ENCODE data around the gene GRHL3.
A peak's percentile ranks its signal among the peaks of the same experiment; 100 is the strongest.

Gene GRHL3

GRCh38 chr1:24331961-24332673, 13.0 kb downstream of the GRHL3 start:
- Histone ChIP-seq H3K27ac (no peak overlapping the region), H3K4me3 (no peak overlapping the region)

- Histone ChIP-seq H3K4me3 (no peak overlapping the region), H3K27ac (no peak overlapping the region)
These were observed 16.9 kb downstream of the GRHL3 start for GRCh38 chr1:24336075-24336474.

GRCh38 chr1:24337455-24337854, 18.3 kb downstream of the GRHL3 start:
- Histone ChIP-seq H3K27ac (no peak overlapping the region), H3K4me3 (no peak overlapping the region)

GRCh38 chr1:24338447-24338846, 19.3 kb downstream of the GRHL3 start:
- no peak overlapping the region for H3K4me3 ChIP-seq
- H3K27ac ChIP-seq = no peak overlapping the region

- no peak overlapping the region for H3K4me3 ChIP-seq
These were observed 20.8 kb downstream of the GRHL3 start for GRCh38 chr1:24339996-24340395.

GRCh38 chr1:24340770-24341169, 21.6 kb downstream of the GRHL3 start:
- Histone ChIP-seq H3K27ac (no peak overlapping the region), H3K4me3 (no peak overlapping the region)

More at GRCh38 chr1:24339996-24340395, 20.8 kb downstream of the GRHL3 start:
- H3K27ac ChIP-seq = no peak overlapping the region

- H3K27ac ChIP-seq = no peak overlapping the region
These were observed 22.1 kb downstream of the GRHL3 start for GRCh38 chr1:24341260-24341659.

DNA sequence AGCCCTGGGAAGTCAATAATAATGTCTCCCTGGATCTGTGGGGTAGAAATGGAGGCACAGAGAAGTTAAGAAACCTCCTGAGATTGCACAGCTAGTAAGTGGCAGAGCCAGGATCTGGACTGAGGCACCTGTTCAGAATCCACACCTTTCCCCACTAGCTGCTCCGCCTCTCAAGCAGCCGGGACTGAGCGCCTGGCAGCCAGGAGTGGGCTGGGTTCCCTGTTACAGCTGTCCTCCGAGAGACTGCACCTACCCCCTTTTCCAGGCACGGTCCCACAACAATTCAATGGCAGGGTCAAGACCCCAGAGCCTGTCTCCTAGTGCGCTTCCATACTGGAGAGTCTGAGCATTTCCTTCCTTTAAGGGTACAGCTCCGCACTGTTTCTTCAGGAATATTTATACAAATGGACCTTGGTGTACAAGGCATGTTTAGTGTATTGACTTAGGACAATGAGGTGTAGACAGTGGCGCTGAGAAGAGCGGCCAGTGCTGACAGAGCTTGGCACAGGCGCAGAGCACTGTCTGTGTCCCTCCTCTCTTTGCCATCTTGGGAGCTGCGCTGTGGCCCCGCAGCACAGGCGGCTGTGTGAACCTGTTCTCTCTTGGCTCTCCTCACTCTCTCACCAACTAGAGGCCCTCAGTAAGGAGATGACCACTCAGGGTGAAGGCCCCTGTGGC, 24.4 kb downstream of the GRHL3 start:
- Histone ChIP-seq H3K27ac (no peak overlapping the region), H3K4me3 (no peak overlapping the region)

More at GRCh38 chr1:24341260-24341659, 22.1 kb downstream of the GRHL3 start:
- H3K4me3 ChIP-seq = no peak overlapping the region

- H3K4me3 ChIP-seq = no peak overlapping the region
- H3K27ac ChIP-seq = no peak overlapping the region
These were observed 25.1 kb downstream of the GRHL3 start for GRCh38 chr1:24344090-24344742.

DNA sequence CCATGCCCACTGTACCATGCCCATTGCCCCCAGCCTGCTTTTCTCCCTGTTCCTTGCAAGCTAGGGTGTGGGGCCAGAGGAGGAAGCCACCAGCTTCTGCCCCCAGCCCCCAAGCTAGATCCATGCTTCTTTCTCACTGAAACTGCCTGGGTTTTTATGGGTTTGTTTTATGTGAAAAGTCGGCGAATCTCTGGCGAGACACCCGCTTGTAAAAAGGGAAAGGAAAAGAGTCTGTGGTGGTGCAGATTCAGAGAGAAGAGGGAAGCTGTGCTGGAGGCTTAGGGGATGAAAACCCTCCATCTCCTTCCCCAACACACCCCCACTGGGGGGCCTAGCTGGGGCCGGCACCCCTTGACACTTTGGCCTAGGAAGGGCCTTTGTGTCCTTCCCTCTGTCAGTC, 26.2 kb downstream of the GRHL3 start:
- Histone ChIP-seq H3K27ac (no peak overlapping the region), H3K4me3 (no peak overlapping the region)

DNA sequence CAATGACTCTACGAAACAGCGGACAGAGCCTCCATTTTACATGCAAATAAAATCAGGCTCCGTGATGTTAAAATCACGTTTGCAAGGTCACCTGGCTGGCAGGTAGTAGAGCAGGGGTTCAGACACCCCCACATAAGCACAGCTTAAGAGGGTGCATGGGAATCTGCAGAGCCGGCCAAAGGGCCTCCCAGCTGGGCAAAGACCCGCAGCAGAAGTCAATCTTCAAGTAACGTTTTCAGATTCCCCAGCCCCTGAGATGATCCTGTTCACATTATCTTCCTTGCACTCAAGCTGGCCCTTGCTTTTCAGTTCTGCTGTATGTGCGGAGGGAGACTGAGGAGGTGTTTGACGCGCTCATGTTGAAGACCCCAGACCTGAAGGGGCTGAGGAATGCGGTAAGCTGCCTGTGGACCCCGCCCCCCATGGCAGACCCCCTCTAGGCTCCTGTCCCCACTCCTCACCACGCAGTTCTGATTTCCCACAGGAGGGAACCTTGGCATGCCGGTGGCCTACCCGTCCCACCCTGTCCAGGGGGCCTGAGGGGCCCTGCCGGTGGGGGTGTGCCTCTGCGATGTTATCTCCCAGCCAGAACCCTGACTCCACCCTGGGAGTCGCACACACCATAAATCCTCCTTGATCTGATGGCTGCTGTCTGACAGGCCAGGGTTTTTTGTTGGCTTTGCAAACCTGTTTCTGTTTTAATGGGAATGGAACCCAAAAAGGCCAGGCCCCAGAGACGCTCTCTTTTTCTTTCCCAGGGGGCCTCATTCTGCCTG, 28.2 kb downstream of the GRHL3 start:
- Histone ChIP-seq H3K4me3 (no peak overlapping the region), H3K27ac (no peak overlapping the region)

GRCh38 chr1:24348196-24348595, 29.0 kb downstream of the GRHL3 start:
- Histone ChIP-seq H3K27ac (no peak overlapping the region), H3K4me3 (no peak overlapping the region)

- no peak overlapping the region for H3K4me3 ChIP-seq
- H3K27ac ChIP-seq = peak overlapping the region in 1 of 21 experiments; percentile 11
These were observed 30.7 kb downstream of the GRHL3 start for GRCh38 chr1:24349891-24350290.

GRCh38 chr1:24351247-24351646, 32.1 kb downstream of the GRHL3 start:
- Histone ChIP-seq H3K27ac (peak overlapping the region in 2 of 21 experiments; percentile 26 to 74), H3K4me3 (no peak overlapping the region)

GRCh38 chr1:24351918-24352627, 32.9 kb downstream of the GRHL3 start:
- H3K4me3 ChIP-seq = no peak overlapping the region
- H3K27ac ChIP-seq = peak overlapping the region in 1 of 21 experiments; percentile 74

DNA sequence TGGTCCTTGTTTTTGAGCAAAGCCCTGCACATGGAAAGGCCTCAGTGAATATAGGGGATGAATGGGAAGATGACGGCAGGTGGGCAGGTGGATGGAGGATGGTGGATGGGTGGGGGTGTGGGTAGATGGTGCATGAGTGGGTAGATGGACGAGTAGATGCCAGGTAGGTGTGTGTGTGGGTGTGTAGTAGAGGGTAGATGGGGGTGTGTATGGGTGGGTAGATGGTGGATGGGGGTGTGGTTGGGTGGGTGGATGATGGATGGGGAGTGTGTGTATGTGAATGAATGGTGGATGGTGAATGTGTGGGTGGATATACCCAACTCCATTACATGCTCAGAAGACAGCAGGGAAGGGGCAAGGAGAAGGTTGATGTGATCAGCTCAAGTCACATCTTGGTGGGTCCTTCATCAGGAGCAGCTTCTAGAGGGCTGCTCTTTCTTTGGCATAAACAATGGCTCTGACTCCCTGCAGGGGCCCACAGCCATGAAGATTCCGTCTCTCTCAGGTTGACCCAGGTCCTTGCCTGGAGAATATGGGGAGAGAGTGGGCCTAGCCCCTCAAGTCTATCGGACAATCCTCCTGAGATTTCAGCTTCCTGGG, 34.2 kb downstream of the GRHL3 start:
- Histone ChIP-seq H3K4me3 (no peak overlapping the region), H3K27ac (no peak overlapping the region)

DNA sequence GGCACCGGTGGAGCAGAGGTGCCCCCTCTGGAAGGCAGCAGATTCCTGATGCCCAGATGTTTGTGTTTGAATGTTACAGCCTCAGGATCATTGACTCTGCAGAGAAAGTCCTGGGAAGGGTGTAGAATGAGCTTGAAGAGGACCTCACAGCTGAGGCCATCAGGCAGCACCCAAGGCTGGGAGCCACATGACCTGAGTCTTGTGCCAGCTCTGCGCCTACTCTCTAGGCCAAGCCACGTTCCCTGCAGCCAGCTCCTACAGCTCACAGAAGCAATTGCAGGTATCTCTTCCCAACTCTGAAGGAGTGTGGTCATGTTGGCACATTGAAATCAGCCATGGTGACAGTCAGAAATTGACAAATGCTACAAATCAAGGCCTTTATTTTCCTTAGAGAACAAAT, 36.3 kb downstream of the GRHL3 start:
- H3K27ac ChIP-seq = no peak overlapping the region

DNA sequence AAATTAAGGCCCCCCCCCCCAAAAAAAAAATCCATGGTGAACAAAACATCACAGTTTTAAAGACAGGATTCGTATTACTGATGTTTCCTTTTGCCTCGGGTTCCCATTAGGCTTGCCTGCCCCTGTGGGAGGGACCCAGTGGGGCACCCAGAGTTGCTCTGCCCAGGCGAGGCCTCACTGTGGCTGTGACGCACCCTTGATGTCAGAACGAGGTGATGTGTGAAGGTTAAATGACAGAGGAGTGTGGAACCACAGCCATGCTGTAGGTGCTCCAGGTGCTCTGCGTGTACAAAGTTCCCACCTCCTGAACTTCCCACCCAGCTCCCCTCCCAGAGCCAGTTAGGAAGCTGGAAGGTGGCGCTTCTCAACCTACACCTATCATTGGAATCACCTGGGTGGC, 37.9 kb downstream of the GRHL3 start:
- no peak overlapping the region for H3K27ac ChIP-seq

More for the DNA sequence above, 36.3 kb downstream of the GRHL3 start:
- no peak overlapping the region for H3K4me3 ChIP-seq

DNA sequence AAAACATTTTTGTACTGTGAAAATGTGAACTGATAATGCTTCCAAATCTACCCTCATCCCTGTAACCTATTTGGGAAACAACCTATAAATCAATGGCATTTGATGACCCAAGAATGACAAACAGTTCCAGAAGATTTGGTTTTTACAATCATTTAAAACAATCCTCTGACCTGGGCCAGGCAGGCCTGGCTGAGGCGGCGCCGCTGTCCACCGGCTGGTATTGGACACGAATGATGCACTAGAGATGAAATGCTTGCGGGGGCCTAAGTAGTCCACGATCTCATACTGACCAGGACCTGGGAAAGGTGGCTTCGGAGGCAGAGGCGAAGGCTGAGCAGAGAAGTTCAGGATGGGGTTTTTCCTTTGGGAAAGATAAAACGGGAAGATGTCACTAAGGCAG, 41.5 kb downstream of the GRHL3 start:
- no peak overlapping the region for H3K27ac ChIP-seq
- no peak overlapping the region for H3K4me3 ChIP-seq

More for the DNA sequence above, 37.9 kb downstream of the GRHL3 start:
- no peak overlapping the region for H3K4me3 ChIP-seq
